ENCODE data around the gene NR2E3. TPM values are rescaled to one million over a fixed set of nuclear protein-coding genes. Genes with fewer than 3 reads are reported as not detected.

The NR2E3 gene
- total and polyA plus RNA-seq, 4 donors = 0.17 to 0.18 TPM; not detected in 2

- Histone ChIP-seq H3K27me3 (ENCODE audit: control insufficient read depth in 4 of 4, insufficient read depth in 4 of 4, low read length in 3 of 4) (peaks cover 0 to under 1% (median 0%) of the 10 kb centered on the region in 4 donors), H3K9me3 (ENCODE audit: control insufficient read depth in 4 of 4, low read length in 3 of 4) (peaks cover 0 to 3% (median 1%) of the 10 kb centered on the region in 4 donors), H3K4me3 (ENCODE audit: low read depth in 1 of 3, low read length in 3 of 3) (no peak overlapping the region), H3K9ac (ENCODE audit: low read depth in 1 of 2, low read length in 2 of 2) (no peak overlapping the region), H3K36me3 (ENCODE audit: control insufficient read depth in 4 of 4, insufficient read depth in 3 of 4, low read depth in 1 of 4, low read length in 3 of 4) (no peaks in the 10 kb centered on the region), H3K27ac (ENCODE audit: low read depth in 1 of 2, low read length in 2 of 2) (no peak overlapping the region), H3K4me1 (ENCODE audit: control insufficient read depth in 4 of 4, insufficient read depth in 4 of 4, low read length in 3 of 4) (no peaks in the 10 kb centered on the region)
- TF ChIP-seq, protein P1, sequence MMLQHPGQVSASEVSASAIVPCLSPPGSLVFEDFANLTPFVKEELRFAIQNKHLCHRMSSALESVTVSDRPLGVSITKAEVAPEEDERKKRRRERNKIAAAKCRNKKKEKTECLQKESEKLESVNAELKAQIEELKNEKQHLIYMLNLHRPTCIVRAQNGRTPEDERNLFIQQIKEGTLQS (IDR thresholded peaks at IDR 0.05) = no peak
- TF ChIP-seq NR2F2 (IDR thresholded peaks at IDR 0.05) = no peak
- TF ChIP-seq MAX (IDR thresholded peaks at IDR 0.05) = no peak
- 91% methylated on average over 9 of the region's 9 CpGs for WGBS
- no peak for DNase-seq (ENCODE audit: low spot score)
Observed at GRCh38 chr15:71813723-71814470, 3.5 kb downstream of the NR2E3 start.

DNA sequence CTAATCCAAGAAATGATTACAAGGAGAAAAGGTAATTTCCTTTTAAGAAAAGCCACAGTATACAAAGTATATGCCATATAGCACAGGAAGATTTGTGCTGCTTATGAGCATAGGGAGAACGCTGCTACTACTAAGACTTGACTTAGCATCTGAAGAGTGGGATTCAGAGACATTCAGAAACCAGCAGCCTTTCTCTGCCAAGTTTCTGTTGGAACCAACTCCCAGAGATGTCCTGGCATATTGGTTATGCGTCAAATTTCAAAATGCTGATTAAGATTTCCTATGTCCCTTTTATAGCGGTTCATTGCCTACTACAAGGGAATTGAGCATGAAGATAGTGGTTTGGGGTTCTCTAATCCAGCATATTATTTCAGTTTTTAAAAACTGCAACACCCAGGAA lies 4.9 kb downstream of the NR2E3 start:
- Histone ChIP-seq H3K4me3 (ENCODE audit: low read depth in 1 of 3, low read length in 3 of 3) (no peak overlapping the region), H3K9ac (ENCODE audit: low read depth in 1 of 2, low read length in 2 of 2) (no peak overlapping the region), H3K4me1 (ENCODE audit: control insufficient read depth in 4 of 4, insufficient read depth in 4 of 4, low read length in 3 of 4) (no peaks in the 10 kb centered on the region), H3K27me3 (ENCODE audit: control insufficient read depth in 4 of 4, insufficient read depth in 4 of 4, low read length in 3 of 4) (no peaks in the 10 kb centered on the region), H3K36me3 (ENCODE audit: control insufficient read depth in 4 of 4, insufficient read depth in 3 of 4, low read depth in 1 of 4, low read length in 3 of 4) (no peaks in the 10 kb centered on the region), H3K27ac (ENCODE audit: low read depth in 1 of 2, low read length in 2 of 2) (no peak overlapping the region), H3K9me3 (ENCODE audit: control insufficient read depth in 4 of 4, low read length in 3 of 4) (peaks cover 5 to 16% (median 8%) of the 10 kb centered on the region in 4 donors)
- no peak for DNase-seq (ENCODE audit: low spot score)
- 97% methylated on average over 3 of the region's 3 CpGs for WGBS
- TF ChIP-seq YY1 (IDR thresholded peaks at IDR 0.05) (no peak), HNF4A (conservative IDR thresholded peaks at IDR 0.05) (no peak)

- TF ChIP-seq GABPA (IDR thresholded peaks at IDR 0.05 in 1 of 2, conservative IDR thresholded peaks at IDR 0.05 in 1 of 2) (no peak), HNF4G (IDR thresholded peaks at IDR 0.05) (no peak), JUND (IDR thresholded peaks at IDR 0.05) (no peak), RXRA (IDR thresholded peaks at IDR 0.05) (no peak), RAD21 (IDR thresholded peaks at IDR 0.05) (no peak), HNF4A (conservative IDR thresholded peaks at IDR 0.05) (no peak), FOXA1 (IDR thresholded peaks at IDR 0.05) (no peak)
- TF ChIP-seq, protein P1 (IDR thresholded peaks at IDR 0.05) = no peak
- Histone ChIP-seq H3K36me3 (ENCODE audit: control insufficient read depth in 4 of 4, insufficient read depth in 3 of 4, low read depth in 1 of 4, low read length in 3 of 4) (peaks cover 0 to 10% (median 2%) of the 10 kb centered on the region in 4 donors), H3K4me3 (ENCODE audit: low read depth in 1 of 3, low read length in 3 of 3) (no peak overlapping the region), H3K9me3 (ENCODE audit: control insufficient read depth in 4 of 4, low read length in 3 of 4) (peaks cover 15 to 32% (median 20%) of the 10 kb centered on the region in 4 donors), H3K9ac (ENCODE audit: low read depth in 1 of 2, low read length in 2 of 2) (no peak overlapping the region), H3K27ac (ENCODE audit: low read depth in 1 of 2, low read length in 2 of 2) (no peak overlapping the region), H3K27me3 (ENCODE audit: control insufficient read depth in 4 of 4, insufficient read depth in 4 of 4, low read length in 3 of 4) (no peaks in the 10 kb centered on the region), H3K4me1 (ENCODE audit: control insufficient read depth in 4 of 4, insufficient read depth in 4 of 4, low read length in 3 of 4) (no peaks in the 10 kb centered on the region)
- WGBS = 94% methylated on average over 13 of the region's 13 CpGs
- DNase-seq (ENCODE audit: low spot score) = no peak
Observed at GRCh38 chr15:71817351-71817750, 7.0 kb downstream of the NR2E3 start.

GRCh38 chr15:71820127-71820526 lies 9.8 kb downstream of the NR2E3 start:
- no peak for TF ChIP-seq SP1 (IDR thresholded peaks at IDR 0.05)
- TF ChIP-seq, protein P1 (IDR thresholded peaks at IDR 0.05) = no peak
- Histone ChIP-seq H3K36me3 (ENCODE audit: control insufficient read depth in 4 of 4, insufficient read depth in 3 of 4, low read depth in 1 of 4, low read length in 3 of 4) (peaks cover 0 to 19% (median 12%) of the 10 kb centered on the region in 4 donors), H3K9me3 (ENCODE audit: control insufficient read depth in 4 of 4, low read length in 3 of 4) (peaks cover 17 to 42% (median 28%) of the 10 kb centered on the region in 4 donors), H3K4me3 (ENCODE audit: low read depth in 1 of 3, low read length in 3 of 3) (no peak overlapping the region), H3K4me1 (ENCODE audit: control insufficient read depth in 4 of 4, insufficient read depth in 4 of 4, low read length in 3 of 4) (no peaks in the 10 kb centered on the region), H3K27ac (ENCODE audit: low read depth in 1 of 2, low read length in 2 of 2) (no peak overlapping the region), H3K9ac (ENCODE audit: low read depth in 1 of 2, low read length in 2 of 2) (no peak overlapping the region), H3K27me3 (ENCODE audit: control insufficient read depth in 4 of 4, insufficient read depth in 4 of 4, low read length in 3 of 4) (no peaks in the 10 kb centered on the region)
- 84% methylated on average over 1 of the region's 1 CpG for WGBS
- no peak for DNase-seq (ENCODE audit: low spot score)
